Activated T-cell treated with anti-CD3 and anti-CD28 coated beads, Interleukin-2, amount 50 U/mL, for 48 hours (primary cell): ENCODE results near the gene TMUB1.
A peak's percentile ranks its signal among the peaks of the same experiment; 100 is the strongest.

Experiments
- DNase-seq, 2 experiments: peaks; one replicate each; pipeline ENCODE4 v3.0.0-alpha.2; 2020

The TMUB1 gene

DNA sequence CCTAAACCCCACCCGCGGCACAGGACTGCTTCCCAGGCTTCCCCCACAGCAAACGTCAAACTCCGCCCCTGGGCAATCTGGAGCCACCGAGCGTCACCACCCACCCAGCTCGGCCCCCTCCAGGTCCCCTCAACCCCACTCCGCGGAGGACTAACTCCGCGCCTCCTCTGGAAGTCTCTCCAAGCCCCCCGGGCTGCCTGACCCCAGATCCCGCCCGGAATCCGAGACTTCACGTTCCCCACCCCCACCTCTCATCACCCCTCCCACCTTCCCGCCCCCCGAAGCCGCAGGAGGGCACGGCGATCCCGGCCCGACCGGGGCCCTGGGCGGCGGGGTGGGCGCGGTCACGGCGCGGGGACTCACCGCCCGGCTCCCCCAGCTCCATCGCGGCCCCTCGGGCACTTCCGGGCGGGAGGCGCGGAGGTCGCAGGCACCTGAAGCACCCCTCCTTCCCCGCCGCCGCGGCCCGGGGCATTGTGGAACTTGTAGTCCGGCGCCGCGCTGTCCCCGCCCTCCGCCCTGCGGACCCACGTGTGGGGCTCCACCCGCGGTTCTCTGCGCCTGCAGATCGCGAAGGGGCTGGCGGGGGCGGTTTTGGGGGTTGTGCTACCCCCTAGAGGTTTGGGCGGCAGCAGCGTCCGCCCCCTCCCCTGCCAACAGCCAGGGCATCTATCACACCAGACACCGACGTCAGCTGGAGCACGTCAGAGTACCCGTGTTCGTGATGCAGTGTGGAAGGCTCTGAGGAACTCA is at the start of gene TMUB1:
Gene TMUB1 (minus strand): TSS at position 423 of the 753 bp plus-strand sequence. CDS start 930 bp downstream, outside the sequence.
- DNase-seq, result peak; percentile 86 to 89

GRCh38 chr7:151132461-151133205 is 49.3 kb upstream of the TMUB1 start:
- DNase-seq, result no peak

DNA sequence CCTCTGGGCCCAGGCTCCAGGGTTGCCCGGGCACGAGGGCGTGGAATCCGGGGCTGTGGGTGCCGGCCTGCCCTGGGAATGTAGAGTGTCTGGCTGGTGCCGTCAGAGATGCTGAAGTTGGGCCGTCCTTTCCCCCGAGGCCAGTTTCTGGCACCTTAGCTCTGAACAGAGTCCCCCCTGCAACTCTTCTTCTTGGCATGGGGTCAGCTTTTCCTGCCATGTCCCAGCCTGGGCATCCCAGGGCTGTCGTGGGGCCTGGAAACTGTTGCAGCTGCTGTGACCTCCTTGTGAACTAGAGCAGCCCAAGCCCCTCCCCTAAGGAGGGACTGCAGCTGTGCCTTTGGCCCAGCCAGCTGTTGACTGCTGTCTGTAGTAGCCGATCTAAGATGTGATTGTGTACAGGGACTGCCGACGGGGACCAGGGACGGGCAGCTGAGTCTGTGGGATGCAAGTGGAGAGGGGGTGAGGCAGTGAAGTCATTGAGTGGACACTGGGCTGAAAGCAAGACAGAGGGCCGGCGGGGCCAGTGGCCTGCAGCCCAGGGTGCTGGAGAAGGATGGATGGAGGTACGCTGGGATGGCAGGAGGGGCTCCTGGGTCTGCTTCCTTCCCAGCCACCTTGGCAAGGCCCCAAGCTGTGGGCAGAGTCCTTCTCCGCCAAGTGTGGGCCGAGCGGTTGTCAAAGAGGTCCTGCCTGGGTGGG is 48.5 kb upstream of the TMUB1 start:
- DNase-seq, result no peak

GRCh38 chr7:151131224-151131591 is 47.9 kb upstream of the TMUB1 start:
- no peak for DNase-seq

DNA sequence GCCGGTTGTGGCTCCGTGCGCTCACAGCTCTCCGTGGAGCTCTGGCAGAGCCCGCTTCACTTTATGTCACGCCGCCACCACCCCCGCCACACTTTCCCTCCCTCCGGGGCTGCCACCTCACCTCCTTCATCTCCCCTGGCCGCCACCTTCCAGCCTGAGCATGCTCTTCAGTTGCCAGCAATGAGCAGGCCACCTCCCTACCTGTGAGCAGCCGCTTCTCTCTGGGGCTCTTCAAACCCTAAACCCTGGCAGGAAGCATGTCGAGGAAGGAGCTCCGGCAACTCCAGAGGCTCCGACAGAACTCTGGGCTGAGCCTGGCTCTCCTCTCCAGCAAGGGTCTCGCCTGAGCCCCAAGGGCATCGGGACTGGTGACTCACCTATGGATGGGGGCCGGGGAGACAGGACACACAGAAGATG is 47.5 kb upstream of the TMUB1 start:
- no peak for DNase-seq

DNA sequence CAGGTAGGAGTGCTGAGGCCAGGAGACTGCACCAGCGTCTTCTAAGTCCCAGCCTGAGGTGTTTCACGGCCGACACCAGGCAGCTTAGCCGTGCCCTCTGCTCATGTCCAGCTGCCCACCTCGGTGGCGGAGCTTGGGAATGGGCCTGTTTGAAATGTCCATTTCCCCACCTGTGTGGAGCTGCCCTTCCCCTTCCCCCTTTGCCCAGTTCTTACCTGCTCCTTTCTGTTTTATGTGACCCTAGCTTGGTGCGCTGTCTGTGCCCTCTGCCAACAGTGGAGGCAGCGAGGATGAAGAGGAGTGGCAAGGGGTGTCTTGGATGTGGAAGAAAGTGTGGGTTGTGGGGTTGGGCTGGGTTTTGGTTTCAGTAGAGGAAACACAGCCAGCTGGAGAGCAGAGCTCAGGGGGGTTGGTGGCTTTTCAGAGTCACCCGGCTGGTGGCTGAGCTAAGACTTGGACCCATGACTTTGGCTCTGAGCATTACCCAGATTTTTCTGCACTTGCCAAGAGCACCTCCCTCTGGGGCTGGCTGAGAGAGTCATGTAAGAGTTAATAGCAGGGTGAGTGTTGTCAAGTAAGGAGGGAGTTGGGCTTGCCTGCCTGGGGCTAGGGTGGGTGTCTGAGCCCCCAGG is 46.8 kb upstream of the TMUB1 start:
- no peak for DNase-seq

DNA sequence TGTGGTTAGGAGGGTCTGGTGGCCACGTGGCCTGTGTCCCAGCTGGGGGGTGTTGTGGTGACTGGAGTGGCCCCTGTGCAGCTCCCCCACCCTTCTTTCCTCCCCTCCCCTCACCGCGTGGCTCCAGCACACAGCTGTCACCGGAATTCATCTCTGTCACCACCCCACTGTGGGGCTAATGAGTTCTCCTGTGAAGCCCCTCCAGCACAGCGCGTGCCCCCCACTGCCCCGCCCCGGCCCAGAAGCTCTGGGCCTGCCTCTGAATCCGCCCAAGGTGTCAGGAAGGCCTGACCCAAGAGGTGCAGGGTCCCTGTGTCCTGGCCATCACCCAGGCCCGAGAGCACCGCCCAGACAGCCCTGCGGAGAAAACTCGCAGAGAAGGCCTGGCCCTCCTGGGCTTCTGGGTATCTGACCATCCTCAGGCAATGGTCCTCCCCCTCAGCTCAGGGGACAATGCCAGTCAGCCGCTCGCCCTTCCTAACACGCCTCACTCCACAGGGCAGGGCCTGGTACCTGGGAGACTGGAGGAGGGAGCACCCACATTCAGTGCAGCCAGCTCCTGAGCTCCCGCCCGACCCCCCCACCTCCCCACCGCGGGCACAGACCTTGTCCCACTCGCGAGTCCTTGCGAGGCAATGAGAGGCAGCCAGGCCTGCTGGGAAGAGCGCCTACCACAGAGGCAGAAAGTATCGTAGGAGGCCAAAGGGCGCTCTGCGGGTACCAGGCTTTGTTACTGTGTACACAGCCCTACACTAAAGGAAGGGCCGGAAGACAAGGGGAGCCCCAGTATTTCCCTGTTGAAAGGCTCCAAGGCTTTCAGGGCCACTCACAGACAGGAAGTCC is 46.0 kb upstream of the TMUB1 start:
- no peak for DNase-seq

GRCh38 chr7:151128716-151129115 is 45.4 kb upstream of the TMUB1 start:
- DNase-seq, result no peak

DNA sequence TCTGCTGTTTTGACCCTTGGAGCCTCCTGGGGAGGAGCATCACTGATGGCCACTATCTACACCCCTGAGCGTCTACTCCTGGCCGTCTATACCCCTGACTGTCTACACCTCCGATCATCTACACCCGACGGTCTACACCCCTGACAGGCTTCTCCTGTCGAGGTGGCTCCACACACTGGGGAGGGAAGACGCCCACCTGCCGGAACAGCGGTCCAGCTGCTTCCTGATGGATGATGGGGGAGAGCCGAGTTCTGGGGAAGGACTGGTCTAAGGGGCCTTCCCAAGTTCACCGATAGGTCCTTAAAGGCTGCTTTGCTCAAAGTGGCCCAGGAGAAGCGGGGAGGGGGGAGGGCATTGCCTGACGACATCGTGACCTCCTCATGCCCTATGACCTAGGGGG is 44.9 kb upstream of the TMUB1 start:
- no peak for DNase-seq

- DNase-seq, result no peak
These were observed 43.3 kb upstream of the TMUB1 start for GRCh38 chr7:151126491-151127137.

DNA sequence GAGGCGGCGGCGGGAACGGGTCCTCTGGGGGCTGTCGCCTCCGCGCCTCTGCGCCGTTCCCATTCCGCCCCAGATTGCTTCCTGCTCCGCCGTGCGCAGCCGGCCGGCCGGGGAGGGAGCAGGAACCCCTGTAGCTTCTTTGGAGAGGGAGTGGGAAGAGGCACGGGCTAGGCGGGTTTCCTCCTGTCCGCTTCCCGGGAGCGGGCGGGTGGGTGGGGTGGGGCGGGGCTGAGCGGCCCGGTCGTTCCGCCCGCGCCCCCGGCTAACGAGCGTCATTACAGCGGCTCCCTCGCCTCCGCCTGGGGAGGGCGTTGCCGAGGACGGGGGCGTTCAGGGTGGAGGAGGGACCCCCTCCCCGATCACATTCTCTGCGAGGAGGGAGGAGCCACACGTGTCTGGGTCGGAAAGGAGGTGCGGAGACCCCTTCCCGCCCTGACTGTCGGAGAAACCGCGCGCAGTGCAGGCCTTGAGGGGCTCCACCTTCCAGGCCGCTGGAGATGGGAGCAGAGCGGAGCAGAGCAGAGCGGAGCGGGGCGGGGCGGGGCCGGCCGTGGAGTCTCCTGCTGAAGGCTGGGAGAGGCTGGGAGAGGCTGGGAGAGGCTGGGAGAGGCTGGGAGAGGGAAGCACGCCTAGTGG is 42.7 kb upstream of the TMUB1 start:
- no peak for DNase-seq

GRCh38 chr7:151125470-151125845 is 42.2 kb upstream of the TMUB1 start:
- no peak for DNase-seq

GRCh38 chr7:151124899-151125399 is 41.7 kb upstream of the TMUB1 start:
- DNase-seq, result no peak

DNA sequence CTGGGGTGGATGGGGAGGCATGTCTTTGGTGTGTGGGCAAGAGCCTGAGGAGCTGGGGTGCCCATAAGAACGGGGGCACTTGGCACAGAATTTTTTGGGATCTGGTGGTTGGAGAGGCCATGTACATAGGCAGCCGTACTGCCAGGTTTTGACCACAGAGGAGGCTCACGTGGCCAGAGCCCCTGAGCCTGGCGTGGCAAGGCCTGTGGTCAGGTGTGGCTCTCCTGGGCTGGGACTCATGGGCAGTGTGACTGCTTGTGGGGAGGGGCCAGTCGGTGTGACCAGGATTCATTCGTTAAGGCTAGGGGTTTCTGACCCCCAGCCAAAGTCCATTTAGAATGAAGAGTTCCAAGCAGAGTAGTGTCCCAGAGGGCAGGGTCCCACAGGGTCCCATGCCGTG is 41.2 kb upstream of the TMUB1 start:
- DNase-seq, result no peak

DNA sequence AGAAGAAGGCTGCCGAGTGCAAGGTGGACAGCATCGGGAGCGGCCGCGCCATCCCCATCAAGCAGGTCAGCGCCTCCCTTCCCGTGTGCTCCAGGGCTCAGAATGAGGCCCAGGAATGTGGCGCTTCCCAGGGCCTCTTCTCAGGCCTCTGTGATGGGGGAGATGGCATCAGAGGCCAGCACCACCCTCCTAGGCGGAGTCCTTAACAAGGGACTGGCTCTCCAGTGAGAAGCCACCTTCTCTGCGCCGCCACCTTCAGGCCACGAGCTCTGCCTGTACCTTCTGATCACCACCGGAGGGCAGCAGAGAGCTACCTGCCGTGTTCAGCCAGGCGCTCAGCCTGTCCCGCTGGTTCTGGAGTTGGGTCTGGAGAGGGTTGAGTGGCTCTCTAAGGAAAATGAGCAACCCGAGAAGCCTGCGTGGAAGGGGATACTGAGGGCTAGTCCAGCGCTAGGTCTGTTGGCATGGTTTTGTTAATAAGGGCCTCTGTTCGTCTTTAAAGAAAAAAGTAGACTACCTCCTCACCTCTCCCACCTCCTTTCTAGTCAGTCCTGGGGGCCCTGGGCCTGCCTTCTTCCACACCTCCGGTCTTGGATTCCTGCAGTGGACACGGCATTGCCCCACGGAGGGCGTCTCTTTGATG is 40.6 kb upstream of the TMUB1 start:
- peak; percentile 85 to 89 for DNase-seq

- no peak for DNase-seq
These were observed 40.0 kb upstream of the TMUB1 start for GRCh38 chr7:151123158-151123821.

GRCh38 chr7:151122796-151123157 is 39.5 kb upstream of the TMUB1 start:
- no peak for DNase-seq

DNA sequence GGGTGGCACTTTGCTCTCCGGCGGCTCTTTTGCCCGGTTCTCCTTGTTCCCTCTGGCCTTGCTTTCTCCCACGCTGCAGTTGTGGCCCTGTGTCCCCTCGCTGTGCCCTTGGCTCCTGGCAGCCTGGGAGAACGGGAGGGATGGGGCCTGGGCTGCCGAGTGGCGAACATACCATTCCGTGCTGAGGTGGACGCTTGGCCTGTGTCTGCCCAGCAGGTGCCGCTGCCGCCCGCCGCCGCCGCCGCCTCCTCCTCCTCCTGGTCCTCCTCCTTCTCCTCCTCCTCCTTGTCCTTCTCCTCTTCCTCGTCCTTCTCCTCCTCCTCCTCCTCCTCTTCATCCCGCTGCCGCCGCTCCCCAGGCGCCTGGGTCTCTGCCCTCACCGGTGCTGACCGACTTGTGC is 39.0 kb upstream of the TMUB1 start:
- no peak for DNase-seq

DNA sequence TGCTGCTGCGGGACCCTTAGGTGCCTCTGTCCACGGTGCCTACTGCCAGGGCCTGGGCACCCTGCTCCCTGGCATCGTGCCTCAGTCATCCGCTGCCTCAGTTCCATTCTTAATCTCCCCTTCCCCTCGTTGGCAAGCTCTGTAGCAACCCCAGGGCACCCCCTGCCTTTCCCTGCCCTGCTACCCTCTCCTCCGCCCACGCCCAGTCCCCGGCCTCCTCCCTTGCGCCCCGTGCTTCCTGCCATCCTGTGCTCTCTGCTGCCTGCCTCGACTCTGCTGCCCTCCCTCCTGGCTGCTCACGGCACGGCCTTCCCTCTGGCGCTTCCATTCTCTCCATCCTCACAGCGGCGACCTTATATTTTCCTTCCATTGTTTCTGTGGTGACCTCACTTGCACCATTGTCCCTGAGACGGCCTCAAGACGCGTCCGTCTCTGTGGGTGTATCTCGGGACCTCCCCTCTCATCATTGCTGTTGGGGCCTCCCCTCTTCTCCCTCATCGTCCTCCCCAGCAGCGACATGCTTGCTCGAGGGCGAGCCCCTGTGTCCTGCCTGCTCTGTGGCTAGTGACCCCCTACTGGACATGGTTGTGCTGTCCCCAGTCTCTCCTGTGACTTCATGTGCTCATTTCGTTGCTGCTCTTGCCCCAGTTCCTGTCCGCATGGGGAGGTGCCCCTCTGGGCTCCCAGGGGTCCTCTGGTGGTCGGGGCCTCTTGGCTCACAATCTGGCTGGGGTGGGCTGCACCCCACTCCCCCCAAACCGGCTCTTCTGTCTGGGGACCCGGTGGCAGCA is 38.3 kb upstream of the TMUB1 start:
- DNase-seq, result no peak
